ENCODE results near the gene XRN2. TPM values are rescaled to one million over a fixed set of nuclear protein-coding genes. Genes with fewer than 3 reads are reported as not detected.

Gene XRN2
- total and polyA plus RNA-seq, 4 donors, result 24.3 to 48.3 (median 36.5) TPM

DNA sequence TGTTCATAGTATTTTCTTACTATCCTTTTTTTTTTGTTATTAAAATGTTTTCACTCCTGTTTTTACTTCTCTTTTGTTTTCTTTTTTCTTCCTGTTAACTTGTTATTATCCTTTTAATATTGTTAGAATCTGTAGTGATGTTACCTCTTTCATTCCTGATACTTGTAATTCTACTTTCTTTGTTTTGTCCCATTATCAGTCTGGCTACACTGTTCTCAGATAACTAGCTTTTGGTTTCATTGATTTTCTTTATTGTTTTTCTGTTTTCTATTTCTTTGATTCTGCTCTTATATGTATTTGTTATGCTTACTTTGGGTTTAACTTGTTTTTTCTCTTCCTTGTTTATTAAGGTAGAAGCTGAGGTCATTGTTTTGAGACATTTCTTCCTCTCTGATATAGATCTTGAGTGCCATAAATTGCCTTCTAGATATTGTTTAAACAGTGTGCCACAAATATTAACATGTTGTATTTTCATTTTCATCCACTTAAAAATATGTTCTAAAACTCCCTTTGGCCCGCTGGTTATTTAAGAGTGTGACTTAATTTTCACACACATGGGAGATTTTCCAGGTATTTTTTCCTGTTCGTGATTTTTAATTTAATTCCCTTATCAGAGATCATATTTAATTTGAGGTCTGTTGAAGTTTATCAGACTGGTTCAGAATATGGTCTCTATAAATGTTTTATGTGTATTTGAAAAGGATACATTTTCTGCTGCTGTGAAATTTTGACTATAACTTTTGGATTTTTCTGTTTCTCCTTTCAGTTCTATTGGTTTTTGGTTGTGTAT lies 6.7 kb downstream of the XRN2 start:
- ATAC-seq (ENCODE audit: low FRiP score), result no peak
- WGBS, 2 donors, result 67% methylated on average over 2 of the region's 2 CpGs
- DNase-seq, result no peak
- H3K27me3 ChIP-seq (ENCODE audit: control insufficient read depth in 1 of 2, insufficient read depth in 2 of 2, low read length in 1 of 2), result no peaks in the 10 kb centered on the region
- H3K4me1 ChIP-seq (ENCODE audit: control insufficient read depth in 1 of 2, insufficient read depth in 2 of 2, low read length in 2 of 2), result peaks cover 1 to 3% of the 10 kb centered on the region in 2 donors
- intact Hi-C loops (cut with DNase I), result no loop called here
- H3K36me3 ChIP-seq (ENCODE audit: control insufficient read depth in 1 of 2, insufficient read depth in 2 of 2, low read length in 1 of 2), result no peaks in the 10 kb centered on the region
- H3K9me3 ChIP-seq (ENCODE audit: control insufficient read depth, low read length), result no peaks in the 10 kb centered on the region
- H3K4me3 ChIP-seq (ENCODE audit: low read length in 2 of 2), result no peak overlapping the region
- H3K27ac ChIP-seq (ENCODE audit: low read depth in 1 of 2, low read length in 2 of 2), result no peak overlapping the region

DNA sequence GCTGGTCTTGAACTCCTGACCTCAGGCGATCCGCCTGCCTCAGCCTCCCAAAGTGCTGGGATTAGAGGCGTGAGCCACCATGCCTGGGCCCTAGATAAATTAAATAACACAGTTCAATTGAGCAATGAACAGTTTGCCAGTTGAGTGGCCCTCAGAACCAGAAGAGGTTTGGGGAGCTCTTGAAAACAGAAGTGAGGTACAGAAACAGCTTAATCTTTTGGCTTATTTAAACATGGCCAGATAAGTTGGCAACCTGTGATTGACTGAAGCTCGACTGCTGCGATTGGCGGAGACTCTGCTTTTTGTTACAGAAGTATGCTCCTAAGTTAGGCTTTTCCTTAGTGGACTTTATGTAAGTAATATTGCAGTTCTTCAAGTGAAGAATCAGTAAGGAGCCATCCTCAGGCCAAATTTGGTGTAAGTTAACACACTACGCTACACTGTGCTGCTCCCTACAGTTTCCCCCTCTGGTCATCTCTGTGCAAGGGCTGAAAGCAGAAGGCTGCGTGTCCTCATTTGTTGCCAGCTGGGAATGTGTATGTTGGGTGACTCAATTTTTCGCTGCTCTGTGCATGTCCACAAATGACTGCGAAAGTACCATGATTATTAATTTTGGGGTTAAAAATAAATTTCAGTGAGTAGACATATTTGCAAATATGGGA lies 9.8 kb downstream of the XRN2 start:
- no peaks in the 10 kb centered on the region for H3K9me3 ChIP-seq (ENCODE audit: control insufficient read depth, low read length)
- DNase-seq (no peak), ATAC-seq (ENCODE audit: low FRiP score) (no peak)
- intact Hi-C loops (cut with DNase I), result no loop called here
- no peaks in the 10 kb centered on the region for H3K36me3 ChIP-seq (ENCODE audit: control insufficient read depth in 1 of 2, insufficient read depth in 2 of 2, low read length in 1 of 2)
- 83 to 92% methylated on average over 10 of the region's 10 CpGs for WGBS, 2 donors
- H3K4me1 ChIP-seq (ENCODE audit: control insufficient read depth in 1 of 2, insufficient read depth in 2 of 2, low read length in 2 of 2), result peaks cover 3 to 4% of the 10 kb centered on the region in 2 donors
- no peaks in the 10 kb centered on the region for H3K27me3 ChIP-seq (ENCODE audit: control insufficient read depth in 1 of 2, insufficient read depth in 2 of 2, low read length in 1 of 2)
- no peak overlapping the region for H3K27ac ChIP-seq (ENCODE audit: low read depth in 1 of 2, low read length in 2 of 2)
- H3K4me3 ChIP-seq (ENCODE audit: low read length in 2 of 2), result no peak overlapping the region

DNA sequence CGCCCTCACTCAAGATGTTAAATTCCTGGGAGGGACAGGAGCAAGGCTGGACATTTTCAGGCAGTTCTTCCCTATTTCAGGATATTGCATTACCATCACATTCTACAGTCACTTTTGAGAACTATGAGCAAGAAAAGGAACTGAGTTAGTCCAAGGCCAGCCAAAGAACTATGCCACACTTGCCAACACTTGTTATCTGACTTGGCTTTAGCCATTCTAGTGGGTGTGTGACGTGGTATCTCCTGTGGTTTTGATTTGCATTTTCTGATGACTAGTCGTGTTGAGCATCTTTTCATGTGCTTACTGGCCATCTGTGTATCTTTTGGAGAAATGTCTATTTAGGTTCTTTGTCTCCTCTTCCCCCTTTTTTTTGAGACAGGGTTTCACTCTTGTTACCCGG lies 12.0 kb downstream of the XRN2 start:
- Histone ChIP-seq H3K27me3 (ENCODE audit: control insufficient read depth in 1 of 2, insufficient read depth in 2 of 2, low read length in 1 of 2) (no peaks in the 10 kb centered on the region), H3K36me3 (ENCODE audit: control insufficient read depth in 1 of 2, insufficient read depth in 2 of 2, low read length in 1 of 2) (no peaks in the 10 kb centered on the region), H3K27ac (ENCODE audit: low read depth in 1 of 2, low read length in 2 of 2) (no peak overlapping the region), H3K4me1 (ENCODE audit: control insufficient read depth in 1 of 2, insufficient read depth in 2 of 2, low read length in 2 of 2) (peaks cover 3 to 4% of the 10 kb centered on the region in 2 donors), H3K9me3 (ENCODE audit: control insufficient read depth, low read length) (no peaks in the 10 kb centered on the region), H3K4me3 (ENCODE audit: low read length in 2 of 2) (no peak overlapping the region)
- ATAC-seq (ENCODE audit: low FRiP score), result no peak
- 61 to 64% methylated on average over 4 of the region's 4 CpGs for WGBS, 2 donors
- intact Hi-C loops (cut with DNase I), result no loop called here
- DNase-seq, result no peak

DNA sequence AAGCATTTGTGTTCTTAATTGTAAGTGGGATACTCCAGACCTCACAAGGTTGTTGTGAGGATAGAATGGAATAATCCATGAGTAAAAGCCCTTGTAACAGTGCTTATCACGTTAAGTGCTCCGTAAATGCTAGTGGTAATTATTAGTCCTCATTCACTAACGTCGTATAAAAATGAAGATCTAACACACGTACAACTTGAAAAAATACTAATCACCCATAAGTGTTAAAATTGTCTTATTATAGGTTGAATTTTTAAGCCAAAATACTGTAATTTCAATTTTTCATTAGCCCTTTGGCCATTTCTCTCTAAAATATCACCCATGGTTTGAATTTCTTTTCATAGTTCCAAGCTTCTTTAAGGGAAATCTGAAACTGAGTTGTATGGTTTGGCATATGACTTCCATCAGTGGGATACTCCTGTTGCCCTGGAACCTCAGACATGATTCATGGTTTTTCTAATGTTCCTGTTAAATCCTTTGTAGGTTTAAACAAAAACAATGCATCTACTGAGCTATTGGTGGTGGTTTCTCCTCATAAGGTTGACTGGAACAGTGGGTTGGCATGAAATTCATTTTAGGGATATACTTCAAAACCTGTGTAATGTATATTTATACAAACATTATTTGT lies 19.1 kb downstream of the XRN2 start:
- peaks cover 0 to 5% of the 10 kb centered on the region in 2 donors for H3K4me1 ChIP-seq (ENCODE audit: control insufficient read depth in 1 of 2, insufficient read depth in 2 of 2, low read length in 2 of 2)
- intact Hi-C loops (cut with DNase I), result no loop called here
- ATAC-seq (ENCODE audit: low FRiP score), result no peak
- DNase-seq, result no peak
- H3K27me3 ChIP-seq (ENCODE audit: control insufficient read depth in 1 of 2, insufficient read depth in 2 of 2, low read length in 1 of 2), result no peaks in the 10 kb centered on the region
- H3K4me3 ChIP-seq (ENCODE audit: low read length in 2 of 2), result no peak overlapping the region
- no peaks in the 10 kb centered on the region for H3K36me3 ChIP-seq (ENCODE audit: control insufficient read depth in 1 of 2, insufficient read depth in 2 of 2, low read length in 1 of 2)
- peaks cover 1% of the 10 kb centered on the region for H3K9me3 ChIP-seq (ENCODE audit: control insufficient read depth, low read length)
- no peak overlapping the region for H3K27ac ChIP-seq (ENCODE audit: low read depth in 1 of 2, low read length in 2 of 2)
- WGBS, 2 donors, result 79 to 97% methylated on average over 5 of the region's 5 CpGs

DNA sequence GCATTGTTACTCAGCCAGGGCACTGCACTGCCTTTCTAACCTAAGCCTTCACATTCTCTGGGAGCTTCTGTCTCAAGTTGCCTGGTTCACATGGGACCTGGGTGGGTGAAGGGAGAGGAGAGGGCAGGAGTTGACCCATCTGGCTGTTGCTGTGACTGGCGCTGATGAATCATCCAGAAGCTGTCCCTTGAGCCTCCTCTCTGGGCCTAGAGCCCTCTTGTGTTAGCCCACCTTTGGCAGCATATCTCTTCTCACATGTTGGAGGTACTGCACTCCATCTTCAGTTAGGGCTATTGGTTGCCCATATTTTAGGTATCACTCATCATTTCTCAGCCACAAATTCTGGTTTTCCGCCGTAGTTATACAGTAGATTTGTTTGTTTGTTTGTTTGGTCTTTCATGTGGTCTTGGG lies 19.8 kb downstream of the XRN2 start:
- no peak overlapping the region for H3K27ac ChIP-seq (ENCODE audit: low read depth in 1 of 2, low read length in 2 of 2)
- DNase-seq, result no peak
- peaks cover 1% of the 10 kb centered on the region for H3K9me3 ChIP-seq (ENCODE audit: control insufficient read depth, low read length)
- H3K4me1 ChIP-seq (ENCODE audit: control insufficient read depth in 1 of 2, insufficient read depth in 2 of 2, low read length in 2 of 2), result peaks cover 0 to 5% of the 10 kb centered on the region in 2 donors
- intact Hi-C loops (cut with DNase I), result no loop called here
- no peaks in the 10 kb centered on the region for H3K36me3 ChIP-seq (ENCODE audit: control insufficient read depth in 1 of 2, insufficient read depth in 2 of 2, low read length in 1 of 2)
- no peak overlapping the region for H3K4me3 ChIP-seq (ENCODE audit: low read length in 2 of 2)
- WGBS, 2 donors, result 96 to 97% methylated on average over 3 of the region's 3 CpGs
- no peak for ATAC-seq (ENCODE audit: low FRiP score)
- no peaks in the 10 kb centered on the region for H3K27me3 ChIP-seq (ENCODE audit: control insufficient read depth in 1 of 2, insufficient read depth in 2 of 2, low read length in 1 of 2)

DNA sequence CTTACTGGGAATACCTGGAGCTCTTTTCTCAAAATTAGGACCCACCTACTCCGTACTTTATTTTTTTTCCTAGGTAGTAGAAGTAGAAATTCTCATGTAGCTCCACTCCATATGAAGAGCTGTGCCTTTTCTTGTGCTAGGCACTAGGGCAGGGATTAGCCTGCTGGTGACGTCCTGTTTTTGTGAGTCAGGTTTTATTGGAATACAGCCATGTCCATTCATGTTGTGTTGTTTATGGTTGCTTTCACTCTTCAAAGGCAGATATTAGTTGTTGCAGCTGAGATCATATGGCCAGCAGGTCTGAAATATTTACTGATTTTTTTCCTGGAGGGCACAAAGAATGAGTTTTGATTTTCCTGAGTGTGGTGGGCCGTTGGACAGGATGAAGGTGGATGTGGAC lies 20.5 kb downstream of the XRN2 start:
- DNase-seq (no peak), ATAC-seq (ENCODE audit: low FRiP score) (no peak)
- H3K36me3 ChIP-seq (ENCODE audit: control insufficient read depth in 1 of 2, insufficient read depth in 2 of 2, low read length in 1 of 2), result no peaks in the 10 kb centered on the region
- no peak overlapping the region for H3K4me3 ChIP-seq (ENCODE audit: low read length in 2 of 2)
- no peaks in the 10 kb centered on the region for H3K27me3 ChIP-seq (ENCODE audit: control insufficient read depth in 1 of 2, insufficient read depth in 2 of 2, low read length in 1 of 2)
- H3K4me1 ChIP-seq (ENCODE audit: control insufficient read depth in 1 of 2, insufficient read depth in 2 of 2, low read length in 2 of 2), result peaks cover 0 to 5% of the 10 kb centered on the region in 2 donors
- intact Hi-C loops (cut with DNase I), result no loop called here
- 68 to 69% methylated on average over 3 of the region's 3 CpGs for WGBS, 2 donors
- no peak overlapping the region for H3K27ac ChIP-seq (ENCODE audit: low read depth in 1 of 2, low read length in 2 of 2)
- peaks cover 1% of the 10 kb centered on the region for H3K9me3 ChIP-seq (ENCODE audit: control insufficient read depth, low read length)

DNA sequence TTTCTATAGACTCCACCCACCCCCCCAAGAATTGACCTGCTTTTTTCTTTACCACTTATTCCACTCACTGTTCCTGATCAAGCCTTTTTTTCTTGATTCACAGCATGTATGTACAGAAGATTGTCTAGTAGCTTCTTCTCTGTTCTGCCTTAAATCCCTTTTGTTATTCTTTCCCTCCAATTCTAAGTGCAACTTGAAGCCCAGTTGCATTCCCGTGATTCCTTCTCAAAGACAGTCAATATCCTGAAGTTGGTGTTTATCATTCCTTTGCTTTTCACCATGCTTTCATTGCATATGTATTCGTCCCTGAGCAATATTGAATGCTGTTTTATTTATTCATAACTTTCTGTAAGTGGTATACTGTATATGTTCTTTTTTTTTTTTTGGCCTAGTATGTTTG lies 21.0 kb downstream of the XRN2 start:
- peaks cover 0 to 5% of the 10 kb centered on the region in 2 donors for H3K4me1 ChIP-seq (ENCODE audit: control insufficient read depth in 1 of 2, insufficient read depth in 2 of 2, low read length in 2 of 2)
- no peaks in the 10 kb centered on the region for H3K27me3 ChIP-seq (ENCODE audit: control insufficient read depth in 1 of 2, insufficient read depth in 2 of 2, low read length in 1 of 2)

DNA sequence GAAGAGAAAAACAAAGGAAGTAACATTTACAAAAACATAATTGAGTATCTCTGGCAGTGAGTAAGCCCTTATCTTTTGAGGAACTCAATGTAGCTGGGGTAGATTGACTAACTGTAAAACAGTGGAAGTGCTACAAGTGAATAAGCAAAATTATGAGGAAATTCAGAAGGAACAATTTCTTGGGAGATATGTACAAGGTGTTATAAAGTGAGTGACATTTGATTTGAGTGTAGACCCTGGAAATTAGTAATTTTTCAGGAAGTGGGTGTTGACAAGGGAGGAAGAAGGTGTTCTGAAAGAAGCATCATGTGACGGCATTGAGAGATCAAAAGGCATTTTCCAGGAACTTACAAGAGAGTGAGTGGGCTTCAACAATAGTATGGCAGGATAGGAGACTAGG lies 22.2 kb downstream of the XRN2 start:
- Histone ChIP-seq H3K36me3 (ENCODE audit: control insufficient read depth in 1 of 2, insufficient read depth in 2 of 2, low read length in 1 of 2) (no peaks in the 10 kb centered on the region), H3K9me3 (ENCODE audit: control insufficient read depth, low read length) (peaks cover 1% of the 10 kb centered on the region), H3K27ac (ENCODE audit: low read depth in 1 of 2, low read length in 2 of 2) (no peak overlapping the region), H3K27me3 (ENCODE audit: control insufficient read depth in 1 of 2, insufficient read depth in 2 of 2, low read length in 1 of 2) (no peaks in the 10 kb centered on the region), H3K4me3 (ENCODE audit: low read length in 2 of 2) (no peak overlapping the region), H3K4me1 (ENCODE audit: control insufficient read depth in 1 of 2, insufficient read depth in 2 of 2, low read length in 2 of 2) (peaks cover 0 to 5% of the 10 kb centered on the region in 2 donors)
- 91 to 92% methylated on average over 1 of the region's 1 CpG for WGBS, 2 donors
- intact Hi-C loops (cut with DNase I), result no loop called here
- DNase-seq (no peak), ATAC-seq (ENCODE audit: low FRiP score) (no peak)

More for the DNA sequence above, 21.0 kb downstream of the XRN2 start:
- no peak overlapping the region for H3K4me3 ChIP-seq (ENCODE audit: low read length in 2 of 2)
- peaks cover 1% of the 10 kb centered on the region for H3K9me3 ChIP-seq (ENCODE audit: control insufficient read depth, low read length)
- no peaks in the 10 kb centered on the region for H3K36me3 ChIP-seq (ENCODE audit: control insufficient read depth in 1 of 2, insufficient read depth in 2 of 2, low read length in 1 of 2)
- WGBS, 2 donors, result 60 to 62% methylated on average over 2 of the region's 2 CpGs
- DNase-seq (no peak), ATAC-seq (ENCODE audit: low FRiP score) (no peak)
- H3K27ac ChIP-seq (ENCODE audit: low read depth in 1 of 2, low read length in 2 of 2), result no peak overlapping the region
- intact Hi-C loops (cut with DNase I), result no loop called here
